ENCODE measurements around the gene N4BP2.

N4BP2 gene

GRCh38 chr4:40190880-40191815 lies 134.5 kb downstream of the N4BP2 start:
- DNase-seq (ENCODE audit: low read depth in 2 of 2, low spot score in 1 of 2): no peak

- no peak for DNase-seq (ENCODE audit: low read depth in 2 of 2, low spot score in 1 of 2)
Measured at GRCh38 chr4:40192114-40193015, 135.7 kb downstream of the N4BP2 start.

GRCh38 chr4:40193016-40193571 lies 136.4 kb downstream of the N4BP2 start:
- no peak for DNase-seq (ENCODE audit: low read depth in 2 of 2, low spot score in 1 of 2)

- no peak for DNase-seq (ENCODE audit: low read depth in 2 of 2, low spot score in 1 of 2)
Measured at GRCh38 chr4:40193578-40193977, 136.9 kb downstream of the N4BP2 start.

- DNase-seq (ENCODE audit: low read depth in 2 of 2, low spot score in 1 of 2): no peak
Measured at GRCh38 chr4:40194602-40195161, 138.0 kb downstream of the N4BP2 start.

GRCh38 chr4:40195182-40196177 lies 138.8 kb downstream of the N4BP2 start:
- DNase-seq (ENCODE audit: low read depth in 2 of 2, low spot score in 1 of 2): no peak

GRCh38 chr4:40196272-40196671 lies 139.6 kb downstream of the N4BP2 start:
- DNase-seq (ENCODE audit: low read depth in 2 of 2, low spot score in 1 of 2): no peak

- DNase-seq (ENCODE audit: low read depth in 2 of 2, low spot score in 1 of 2): peak; percentile 49 to 71
Measured at GRCh38 chr4:40196724-40197281, 140.2 kb downstream of the N4BP2 start, which contains the start of gene RHOH. Gene RHOH, plus strand, starts transcription at chr4:40197031. Its CDS starts 46,356 bp downstream, at chr4:40243387.

- DNase-seq (ENCODE audit: low read depth in 2 of 2, low spot score in 1 of 2): no peak
Measured at GRCh38 chr4:40197879-40198689, 141.4 kb downstream of the N4BP2 start.

- no peak for DNase-seq (ENCODE audit: low read depth in 2 of 2, low spot score in 1 of 2)
Measured at GRCh38 chr4:40199179-40199670, 142.6 kb downstream of the N4BP2 start.

- DNase-seq (ENCODE audit: low read depth in 2 of 2, low spot score in 1 of 2): peak in 1 of 2 donors; percentile 41
Measured at GRCh38 chr4:40199999-40200874, 143.6 kb downstream of the N4BP2 start.

- no peak for DNase-seq (ENCODE audit: low read depth in 2 of 2, low spot score in 1 of 2)
Measured at GRCh38 chr4:40200875-40201801, 144.5 kb downstream of the N4BP2 start.

GRCh38 chr4:40201898-40202297 lies 145.2 kb downstream of the N4BP2 start:
- no peak for DNase-seq (ENCODE audit: low read depth in 2 of 2, low spot score in 1 of 2)

GRCh38 chr4:40202474-40202873 lies 145.8 kb downstream of the N4BP2 start:
- DNase-seq (ENCODE audit: low read depth in 2 of 2, low spot score in 1 of 2): no peak

GRCh38 chr4:40204507-40205258 lies 148.0 kb downstream of the N4BP2 start:
- no peak for DNase-seq (ENCODE audit: low read depth in 2 of 2, low spot score in 1 of 2)
